WTC11 (cell line): ENCODE measurements around the gene RPEL1.

Experiments used
- CTCF ChIP-seq: fragments of 200-600 bp; IDR thresholded peaks from 2 replicates; pipeline ENCODE4 v1.8.0; 2022; ENCODE audit warnings: antibody characterized with exemption
- E2F4 ChIP-seq: sonication (generic); formaldehyde crosslinking; IDR thresholded peaks from 2 replicates; pipeline ENCODE4 v1.8.1; 2022; ENCODE audit warnings: low read depth, mild to moderate bottlenecking, moderate library complexity, missing genetic modification reagents, borderline replicate concordance
- NR2C2 ChIP-seq: sonication (generic); formaldehyde crosslinking; IDR thresholded peaks from 2 replicates; pipeline ENCODE4 v1.8.0; 2022; ENCODE audit warnings: mild to moderate bottlenecking, missing genetic modification reagents
- NR3C1 ChIP-seq: sonication (generic); formaldehyde crosslinking; conservative IDR thresholded peaks from 2 replicates; pipeline ENCODE4 v1.8.1; 2023; ENCODE audit warnings: low read depth, mild to moderate bottlenecking, missing genetic modification reagents
- ZNF512 ChIP-seq: sonication (generic); formaldehyde crosslinking; IDR thresholded peaks from 2 replicates; pipeline ENCODE4 v1.8.1; 2022; ENCODE audit warnings: missing genetic modification reagents, borderline replicate concordance

GRCh38 chr10:103207141-103207540, 38.5 kb upstream of the RPEL1 start:
- TF ChIP-seq NR3C1 (CRISPR knock-in tag) = no peak
- no peak for TF ChIP-seq CTCF
- no peak for TF ChIP-seq E2F4 (CRISPR knock-in tag)
- no peak for TF ChIP-seq NR2C2
- no peak for TF ChIP-seq ZNF512 (CRISPR knock-in tag)
